Melanocyte of skin (primary cell): ENCODE measurements around the gene ARHGEF37. TPM values are rescaled to one million over a fixed set of nuclear protein-coding genes. Genes with fewer than 3 reads are reported as not detected.

Experiments used
- small RNA-seq, 2 donors: library from RNA; depleted of rRNA; stranded (forward); fragments of <200 nt; gene quantifications; one replicate each; pipeline ENCODE3, GENCODE V24; 2012
- total RNA-seq, 2 donors: library from RNA; depleted of rRNA; stranded (reverse); fragments of >200 nt; gene quantifications; 2 replicates each; pipeline ENCODE4 v1.2.3, GENCODE V29; 2012

Gene ARHGEF37
- 1 to 10 TPM; 2.0 to 8.3 TPM for total RNA-seq

DNA sequence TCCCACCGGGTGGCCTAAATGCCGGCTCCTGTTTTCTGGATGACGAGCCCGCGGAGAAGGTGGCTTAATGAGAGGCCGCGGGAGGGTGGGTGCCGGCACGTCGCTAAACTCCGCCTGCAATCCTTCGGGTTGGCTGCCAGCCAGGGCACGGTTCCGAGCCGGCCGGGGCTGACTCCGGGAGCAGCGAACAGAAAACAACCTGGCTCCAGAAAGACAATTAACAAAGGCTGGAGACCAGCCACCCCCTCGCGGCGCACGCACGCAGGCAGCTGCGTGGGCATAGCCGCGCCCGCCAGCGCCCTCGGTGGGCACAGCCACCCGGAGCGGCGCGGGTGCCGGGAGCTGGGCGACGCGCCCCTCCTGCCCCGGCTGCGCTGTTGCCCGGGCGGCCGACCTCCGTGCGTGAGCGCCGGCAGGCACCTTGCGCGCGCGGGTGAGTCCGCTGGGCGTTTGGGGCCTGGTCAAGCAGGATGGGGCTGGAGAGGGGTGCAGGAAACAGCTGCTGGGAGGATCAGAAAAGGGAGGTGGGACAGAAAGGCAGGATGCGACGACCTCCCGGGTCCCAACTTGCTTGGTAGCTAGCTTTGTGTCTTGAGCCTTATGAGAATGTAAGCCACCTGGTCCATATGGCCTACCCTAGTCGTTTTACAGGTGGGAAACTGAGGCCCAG, at the start of gene ARHGEF37:
Gene ARHGEF37, plus strand, starts transcription at position 307 of the 670 bp plus-strand sequence. CDS start 16,272 bp downstream, outside the sequence.

DNA sequence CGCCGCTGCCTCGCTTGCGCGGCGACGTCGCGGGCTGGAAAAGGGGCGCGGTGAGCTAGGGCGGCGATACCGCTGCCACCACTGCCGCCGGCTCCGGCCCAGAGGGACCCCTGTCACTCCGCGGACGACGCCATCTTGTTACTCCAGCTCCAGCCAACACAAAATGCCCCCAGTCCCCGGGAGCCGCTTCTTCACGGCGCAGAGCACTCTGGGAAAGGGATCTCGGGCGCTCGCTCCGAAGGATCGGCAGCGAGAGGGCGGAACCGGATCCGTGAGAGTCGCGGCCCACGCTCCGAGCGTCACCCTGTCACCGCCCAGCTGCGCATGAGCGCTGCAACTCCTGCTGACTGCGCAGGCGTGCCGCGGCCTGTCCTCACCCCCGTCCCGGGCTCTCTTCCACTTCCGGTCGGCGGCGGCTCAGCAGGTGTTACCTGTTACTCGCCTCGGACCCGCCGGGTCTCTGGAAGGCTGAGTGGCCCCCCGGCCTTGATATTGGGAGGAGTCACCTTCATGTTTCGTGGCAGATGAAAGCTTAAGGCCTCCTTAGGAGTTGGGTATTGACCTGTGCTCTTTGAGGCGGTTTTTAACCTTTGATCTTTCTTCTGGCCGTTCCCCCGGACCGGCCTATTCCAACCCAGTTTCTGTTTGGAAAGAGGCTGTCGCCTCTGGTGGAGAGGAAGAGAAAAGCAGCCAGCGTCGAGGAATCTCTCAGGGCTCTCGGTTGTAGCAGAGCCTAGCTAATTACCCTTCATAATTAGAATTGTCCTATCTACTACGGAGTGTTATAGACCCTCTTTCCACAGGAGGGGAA, 29.9 kb upstream of the ARHGEF37 start, which contains the start of gene CSNK1A1:
Gene CSNK1A1, minus strand, starts transcription at position 213 of the 811 bp plus-strand sequence. CDS start 475 bp downstream, outside the sequence.

Small RNA genes lying within 50 kb of the gene (small RNA-seq; reads per million reads assigned to genes)
- 0 reads per million in 2 donors for gene RNU6-588P

Other genes starting within 250 kb of the ARHGEF37 start
- 10 to 100 TPM; 11.0 to 25.0 TPM for gene GRPEL2, start 236.0 kb upstream of the ARHGEF37 start, total RNA-seq
- gene PCYOX1L, start 223.5 kb upstream of the ARHGEF37 start, total RNA-seq = 1 to 10 TPM; 9.6 to 10.0 TPM
- gene IL17B, start 202.2 kb upstream of the ARHGEF37 start, total RNA-seq = not detected
- 100 to 1,000 TPM; 192 to 260 TPM for gene CSNK1A1, start 30.1 kb upstream of the ARHGEF37 start, total RNA-seq
- gene PPARGC1B, start 148.8 kb downstream of the ARHGEF37 start, total RNA-seq = 1 to 10 TPM; 4.1 to 8.0 TPM